Fibroblast of lung (primary cell): Measurements from ENCODE around the gene ACAT1. TPM values are rescaled to one million over a fixed set of nuclear protein-coding genes. Genes with fewer than 3 reads are reported as not detected.

Source experiments
- DNase-seq, 2 donors: peaks; one replicate each; pipeline versions ENCODE4 v3.0.0 to v3.0.0-alpha.2; 2010; ENCODE audit warnings: low read depth in 2 of 2
- H2AFZ ChIP-seq: 2 replicates; pipeline ENCODE4 v1.5.1; 2012; ENCODE audit warnings: low read length, control low read depth, inconsistent platforms
- H3K27ac ChIP-seq: 2 replicates; pipeline ENCODE4 v1.5.1; 2011; ENCODE audit warnings: low read length, control low read depth; ENCODE audit not compliant: insufficient read depth
- H3K27me3 ChIP-seq: 2 replicates; pipeline ENCODE4 v1.5.1; 2011; ENCODE audit warnings: mild to moderate bottlenecking, low read length; ENCODE audit not compliant: control insufficient read depth, insufficient read depth
- H3K36me3 ChIP-seq: 2 replicates; pipeline ENCODE4 v1.5.1; 2011; ENCODE audit warnings: low read length; ENCODE audit not compliant: control insufficient read depth, insufficient read depth
- H3K4me1 ChIP-seq: 2 replicates; pipeline ENCODE4 v1.5.1; 2011; ENCODE audit warnings: low read length; ENCODE audit not compliant: control insufficient read depth, insufficient read depth; ENCODE audit errors: extremely low read depth
- H3K4me2 ChIP-seq: 2 replicates; pipeline ENCODE4 v1.5.1; 2011; ENCODE audit warnings: low read length, control low read depth; ENCODE audit not compliant: insufficient read depth; ENCODE audit errors: extremely low read depth
- H3K4me3 ChIP-seq, 4 experiments: fragments of 200-600 bp in 1 of 4; sonication (generic) in 1 of 4; replicated peaks in 1 of 4; 2 replicates each; pipeline ENCODE4 v1.5.1; 2011 to 2016; ENCODE audit warnings: low read length in 4 of 4, low read depth in 3 of 4, mild to moderate bottlenecking in 3 of 4, control low read depth in 2 of 4, inconsistent platforms in 1 of 4, mixed read lengths in 1 of 4; ENCODE audit not compliant: insufficient read depth in 1 of 4; ENCODE audit errors: control extremely low read depth in 1 of 4
- H3K79me2 ChIP-seq: 2 replicates; pipeline ENCODE4 v1.5.1; 2012; ENCODE audit warnings: mild to moderate bottlenecking, low read length, inconsistent platforms; ENCODE audit not compliant: control insufficient read depth, insufficient read depth
- H3K9ac ChIP-seq: 2 replicates; pipeline ENCODE4 v1.5.1; 2011; ENCODE audit warnings: mild to moderate bottlenecking, low read length, control low read depth; ENCODE audit not compliant: insufficient read depth
- H3K9me3 ChIP-seq: 2 replicates; pipeline ENCODE4 v1.5.1; 2012; ENCODE audit warnings: low read depth, low read length; ENCODE audit not compliant: control insufficient read depth, insufficient read depth
- H4K20me1 ChIP-seq: 2 replicates; pipeline ENCODE4 v1.5.1; 2011; ENCODE audit warnings: low read length; ENCODE audit not compliant: control insufficient read depth, insufficient read depth; ENCODE audit errors: extremely low read depth
- CTCF ChIP-seq, 2 donors: IDR thresholded peaks in 1 of 2; conservative IDR thresholded peaks in 1 of 2; 1 replicate in 1 of 2; 2 replicates in 1 of 2; pipeline ENCODE4 v1.5.1; 2011 to 2012; ENCODE audit warnings: low read length in 2 of 2, control low read depth in 1 of 2, inconsistent platforms in 1 of 2, low read depth in 1 of 2, mild to moderate bottlenecking in 1 of 2
- EZH2 ChIP-seq: IDR thresholded peaks from 2 replicates; pipeline ENCODE4 v1.5.1; 2012; ENCODE audit warnings: low read length, control low read depth, mild to moderate bottlenecking; ENCODE audit errors: missing control alignments
- polyA plus RNA-seq, 2 donors: library from polyadenylated mRNA; depleted of rRNA in 1 of 2; stranded (reverse) in 1 of 2; unstranded in 1 of 2; fragments of >200 nt; gene quantifications; 2 replicates each; pipeline ENCODE4 v1.2.1, GENCODE V29; 2011 to 2012; ENCODE audit warnings: missing spikeins in 1 of 2
- total RNA-seq: library from RNA; depleted of rRNA; stranded (reverse); fragments of >200 nt; gene quantifications from 2 replicates; pipeline ENCODE4 v1.2.1, GENCODE V29; 2014

ACAT1 gene
- total and polyA plus RNA-seq, 2 donors (not counting 1 experiment from before 2014, with no cell fraction given): 138 TPM

GRCh38 chr11:108122166-108122628, 830 bp downstream of the ACAT1 start:
- H3K27ac ChIP-seq: peak overlapping the region; percentile 84
- H2AFZ ChIP-seq: peak overlapping the region; percentile 84
- DNase-seq: peak; percentile 33 to 34

GRCh38 chr11:108125096-108125495, 3.7 kb downstream of the ACAT1 start:
- H4K20me1 ChIP-seq: no peaks in the 10 kb centered on the region
- H3K9me3 ChIP-seq: no peaks in the 10 kb centered on the region
- H3K9ac ChIP-seq: no peak overlapping the region
- peaks cover 33% of the 10 kb centered on the region for H3K79me2 ChIP-seq
- H3K27me3 ChIP-seq: no peaks in the 10 kb centered on the region
- TF ChIP-seq CTCF (conservative IDR thresholded peaks at IDR 0.05 in 1 of 2, IDR thresholded peaks at IDR 0.05 in 1 of 2; ENCODE audit: low read depth in 1 of 2, low read length in 2 of 2): no peak
- no peak for TF ChIP-seq EZH2
- H2AFZ ChIP-seq: no peak overlapping the region
- H3K4me3 ChIP-seq: no peak overlapping the region
- H3K4me1 ChIP-seq: no peaks in the 10 kb centered on the region
- no peak overlapping the region for H3K27ac ChIP-seq
- H3K4me2 ChIP-seq: no peak overlapping the region
- no peaks in the 10 kb centered on the region for H3K36me3 ChIP-seq
- DNase-seq: no peak

More at GRCh38 chr11:108122166-108122628, 830 bp downstream of the ACAT1 start:
- Histone ChIP-seq H3K4me2 (peak overlapping the region; percentile 87), H3K9ac (peak overlapping the region; percentile 86), H3K36me3 (no peaks in the 10 kb centered on the region), H3K4me1 (no peaks in the 10 kb centered on the region), H3K9me3 (no peaks in the 10 kb centered on the region), H3K27me3 (no peaks in the 10 kb centered on the region), H4K20me1 (no peaks in the 10 kb centered on the region), H3K4me3 (peak overlapping the region; percentile 73 to 91 (median 84)), H3K79me2 (peaks cover 30% of the 10 kb centered on the region)
- TF ChIP-seq CTCF (conservative IDR thresholded peaks at IDR 0.05 in 1 of 2, IDR thresholded peaks at IDR 0.05 in 1 of 2; ENCODE audit: low read depth in 1 of 2, low read length in 2 of 2) (no peak), EZH2 (no peak)

- Histone ChIP-seq H3K9ac (no peak overlapping the region), H3K4me2 (no peak overlapping the region), H2AFZ (no peak overlapping the region), H3K27me3 (no peaks in the 10 kb centered on the region), H3K27ac (no peak overlapping the region), H3K4me3 (no peak overlapping the region), H3K79me2 (peaks cover 23% of the 10 kb centered on the region), H3K4me1 (no peaks in the 10 kb centered on the region), H4K20me1 (no peaks in the 10 kb centered on the region), H3K9me3 (no peaks in the 10 kb centered on the region), H3K36me3 (no peaks in the 10 kb centered on the region)
- no peak for DNase-seq
- TF ChIP-seq EZH2: no peak
- no peak for TF ChIP-seq CTCF (conservative IDR thresholded peaks at IDR 0.05 in 1 of 2, IDR thresholded peaks at IDR 0.05 in 1 of 2; ENCODE audit: low read depth in 1 of 2, low read length in 2 of 2)
Measured at GRCh38 chr11:108128772-108129171, 7.4 kb downstream of the ACAT1 start.
